GM19455 (cell line): ENCODE results near the gene ARID1B.
A peak's percentile ranks its signal among the peaks of the same experiment; 100 is the strongest.
"Not testable (repeated sequence)": the region's sequence is repeated elsewhere in the genome, so short reads cannot be mapped to it uniquely, and the experiment has no call there.

Source experiments
- ATAC-seq: cut with Tn5 transposase; IDR thresholded peaks from one replicate; pipeline ENCODE4 v1.9.1; 2021; ENCODE audit not compliant: unreplicated experiment

ARID1B gene

DNA sequence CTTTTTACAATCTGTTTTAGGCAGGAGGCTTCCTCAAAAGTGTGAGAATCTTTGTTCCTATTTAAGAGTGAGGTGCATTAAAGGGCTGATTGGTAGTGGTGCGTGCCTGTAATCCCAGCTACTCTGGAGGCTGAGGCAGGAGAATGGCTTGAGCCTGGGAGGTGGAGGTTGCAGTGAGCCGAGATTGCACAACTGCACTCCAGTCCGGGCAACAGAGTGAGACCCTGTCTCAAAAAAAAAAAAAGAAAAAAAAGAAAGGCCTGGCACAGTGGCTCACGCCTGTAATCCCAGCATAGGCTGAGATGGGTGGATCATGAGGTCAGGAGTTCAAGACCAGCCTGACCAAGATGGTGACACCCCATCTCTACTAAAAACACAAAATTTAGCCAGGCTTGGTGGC is 205.7 kb downstream of the ARID1B start:
- ATAC-seq = not testable (repeated sequence)

DNA sequence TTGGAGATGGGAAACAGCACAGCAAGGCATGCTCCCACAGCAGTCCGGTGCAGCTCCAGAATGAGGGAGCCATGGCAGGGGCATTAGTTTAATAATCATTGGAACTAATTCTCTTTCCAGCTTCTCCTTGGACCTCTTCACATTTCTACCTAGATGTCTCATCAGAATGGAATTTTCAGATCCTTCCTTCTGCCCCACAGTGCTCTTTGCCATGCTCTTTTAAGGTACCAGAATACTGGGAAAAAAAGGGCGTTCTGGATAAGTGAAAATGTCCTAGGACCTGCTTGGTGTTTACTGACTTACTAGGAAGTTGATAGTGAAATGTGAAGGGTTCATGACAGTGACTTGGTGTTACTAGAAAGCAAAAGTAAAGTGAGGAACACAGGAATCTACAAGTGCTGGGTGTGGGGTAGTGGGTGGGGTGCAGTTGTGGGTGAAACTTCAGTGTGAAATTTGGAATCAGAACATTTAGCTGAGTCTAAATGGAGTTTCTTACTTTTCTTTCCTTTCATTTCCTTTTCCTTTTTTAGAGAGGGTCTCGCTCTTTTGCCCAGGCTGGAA is 207.1 kb downstream of the ARID1B start:
- ATAC-seq = no peak

DNA sequence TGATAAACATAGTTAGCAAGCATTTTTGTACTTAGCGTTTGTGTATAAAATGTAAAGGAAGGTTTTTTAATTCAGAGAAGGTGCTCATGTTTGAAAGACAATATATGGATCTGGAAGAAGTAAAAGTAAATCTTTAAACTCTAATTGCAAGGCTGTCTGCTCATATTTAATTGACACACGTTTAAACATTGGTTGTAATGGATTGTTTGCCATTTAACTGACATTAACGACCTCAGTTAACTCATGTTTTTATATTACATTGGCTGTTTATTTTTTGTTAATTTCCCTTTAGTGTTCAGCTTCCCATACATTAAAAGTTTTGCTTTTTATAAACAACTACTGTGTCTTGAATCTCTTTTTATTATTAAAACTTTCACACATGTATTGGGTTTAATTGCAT is 208.1 kb downstream of the ARID1B start:
- ATAC-seq = no peak

DNA sequence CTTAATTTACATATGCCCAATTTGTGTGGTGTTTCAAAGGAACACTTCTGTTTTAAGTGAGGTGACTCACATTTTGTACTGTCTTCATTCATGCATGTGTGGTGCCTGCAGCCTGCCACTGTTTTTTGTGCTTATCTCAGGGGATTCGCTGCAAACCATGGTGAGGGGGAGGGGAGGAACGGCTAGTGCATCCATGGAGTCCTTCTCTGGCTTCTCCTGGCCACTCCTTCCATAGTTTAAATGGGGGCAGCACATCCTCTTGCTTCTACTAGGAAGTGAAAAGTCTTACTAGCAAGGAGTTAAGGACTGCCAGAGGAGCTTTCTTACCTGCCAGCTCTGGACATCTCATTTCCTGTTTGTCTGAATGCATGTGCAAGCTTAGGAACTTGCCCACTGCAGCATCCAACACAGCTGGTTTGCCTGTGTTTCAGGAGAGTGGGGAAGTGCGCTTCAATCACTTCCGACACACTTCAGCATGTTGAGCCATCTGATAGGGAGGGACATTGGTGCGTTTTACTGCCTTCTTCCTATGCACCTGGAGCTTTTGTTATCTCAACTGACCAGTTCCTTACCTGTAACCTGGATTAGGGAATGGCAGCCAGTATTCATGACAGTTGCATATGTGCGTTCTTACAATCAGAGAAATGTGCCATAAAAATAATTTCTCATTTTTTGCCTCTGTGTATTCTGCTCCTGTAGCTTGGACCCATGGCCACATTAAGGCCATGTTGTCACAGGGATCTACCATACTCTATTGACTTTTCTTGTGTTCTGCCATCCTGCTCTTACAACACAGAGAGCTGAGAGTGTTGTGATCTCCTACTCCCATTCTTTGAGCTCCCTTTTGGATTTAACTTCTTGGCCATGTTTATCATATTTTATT is 211.3 kb downstream of the ARID1B start:
- ATAC-seq = peak; percentile 80

DNA sequence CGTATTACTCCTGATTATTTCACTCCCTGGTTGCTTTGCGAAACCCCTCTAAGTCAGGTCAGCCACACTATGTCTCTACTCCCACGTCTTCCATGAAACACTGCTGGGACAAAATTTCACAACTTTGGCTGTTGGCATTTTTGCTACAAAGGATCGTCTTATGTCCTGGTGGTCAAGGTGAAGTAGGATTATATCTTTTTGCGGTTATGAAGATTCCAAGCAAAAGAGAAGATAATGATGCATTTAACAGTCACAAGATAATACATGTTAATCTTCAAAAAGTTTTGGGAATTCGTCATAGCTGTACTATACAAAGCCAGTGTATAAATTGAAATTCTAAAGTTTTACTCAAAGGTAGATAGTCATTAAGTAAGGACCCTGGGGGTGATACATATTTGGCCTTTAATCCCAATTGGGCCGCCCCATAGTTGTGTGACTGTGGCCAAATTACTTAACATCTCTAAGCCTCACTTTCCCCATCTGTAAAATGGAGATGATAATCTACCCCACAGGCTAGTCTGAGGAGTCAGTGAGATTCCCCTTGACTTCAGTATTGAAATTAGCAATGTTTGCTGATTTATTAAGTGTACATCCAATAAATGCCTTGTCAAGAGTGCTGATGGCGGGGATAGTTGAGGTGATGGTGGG is 212.1 kb downstream of the ARID1B start:
- no peak for ATAC-seq

DNA sequence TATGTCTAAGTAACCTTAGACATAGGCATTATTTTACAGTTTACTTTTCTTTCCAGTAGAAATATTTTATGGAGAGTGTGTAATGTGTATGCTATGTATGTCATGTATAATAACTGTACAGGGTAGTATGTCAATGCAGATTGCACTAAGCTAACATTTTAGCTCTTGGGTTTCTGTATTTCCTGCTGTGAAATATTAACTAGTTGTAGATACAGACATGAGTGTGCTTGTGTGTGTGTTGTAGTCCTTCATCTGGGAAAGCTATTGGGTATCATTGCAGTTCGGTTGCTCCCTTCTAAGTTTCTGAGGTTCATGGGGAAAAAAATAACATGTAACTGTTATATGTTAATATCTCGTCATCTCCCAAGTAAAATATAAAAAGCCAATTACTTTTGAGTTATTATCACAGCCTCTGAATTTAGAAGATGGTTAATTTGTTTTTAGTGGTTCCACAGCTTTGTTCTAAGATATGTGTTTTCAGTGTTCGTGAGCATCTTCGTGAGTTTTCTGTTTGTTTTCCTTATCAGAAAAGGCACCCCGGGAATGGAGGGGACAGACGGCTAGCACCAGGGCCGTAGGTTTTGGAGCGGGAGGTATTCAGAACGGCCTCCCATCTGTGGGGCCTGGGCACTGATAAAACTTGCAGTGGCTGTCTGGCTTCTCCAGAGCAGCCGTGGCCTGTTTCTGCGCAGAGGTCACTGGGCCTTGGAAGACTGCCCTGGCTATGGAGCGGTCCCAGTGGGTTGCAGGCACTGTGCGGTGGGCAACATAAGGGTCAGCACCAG is 215.0 kb downstream of the ARID1B start:
- no peak for ATAC-seq

DNA sequence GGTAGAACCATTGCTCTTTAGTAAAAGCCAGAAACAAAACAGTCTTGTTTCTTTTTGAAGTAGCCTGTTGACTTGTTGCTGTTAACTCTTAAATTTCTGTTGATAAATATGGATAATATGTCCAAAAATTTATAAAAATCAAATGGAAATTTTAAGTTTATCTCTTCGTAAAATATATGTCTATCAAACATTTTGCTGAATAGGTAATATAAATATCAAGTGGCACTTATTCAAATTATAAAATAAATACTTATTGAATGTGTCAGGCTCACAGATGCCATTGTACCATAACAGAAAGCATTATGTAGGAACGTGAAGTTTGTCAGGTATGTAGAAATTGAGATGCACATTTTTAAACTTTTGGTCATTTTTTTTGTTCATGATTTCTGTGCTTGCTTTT is 216.5 kb downstream of the ARID1B start:
- no peak for ATAC-seq

DNA sequence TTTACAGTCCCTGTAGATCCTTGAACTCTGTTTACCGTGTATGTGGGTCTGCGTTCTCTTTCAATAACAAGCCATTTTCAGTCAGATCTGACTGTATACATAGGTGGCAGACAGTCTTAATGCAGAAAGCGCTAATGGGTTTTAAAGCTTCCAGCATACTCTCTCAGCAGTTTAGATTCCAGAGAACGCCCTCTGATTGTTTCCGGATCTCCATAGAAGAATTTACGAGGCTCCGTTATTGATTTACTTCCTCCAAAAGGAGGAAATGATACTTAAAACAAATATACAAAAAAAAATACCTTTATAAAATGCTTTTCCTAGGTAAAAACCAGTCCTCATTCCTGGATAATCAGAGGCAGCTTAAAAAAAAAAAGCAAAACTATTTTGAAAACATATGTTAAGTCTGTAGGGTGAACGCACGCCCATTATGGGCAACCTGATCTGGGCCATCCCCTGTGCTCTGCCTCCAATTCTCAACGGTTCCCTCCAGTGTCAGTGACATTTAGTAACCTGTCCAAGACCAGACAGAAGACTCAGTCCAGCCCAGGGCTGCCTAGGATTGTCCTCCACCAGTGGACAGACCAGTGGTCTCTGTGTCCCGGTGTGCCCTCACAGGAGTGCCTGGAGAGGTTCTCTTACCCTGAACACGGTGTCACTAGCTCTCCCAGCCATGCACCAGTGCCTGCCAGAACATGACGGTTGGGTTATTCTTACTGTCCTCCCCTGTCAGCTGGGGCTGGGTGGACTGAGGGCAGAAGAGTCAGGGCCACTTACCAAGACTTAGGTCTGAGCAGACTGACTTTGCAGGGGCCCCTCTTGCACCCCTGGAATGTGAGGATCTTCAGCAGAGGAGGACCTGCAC is 217.3 kb downstream of the ARID1B start:
- no peak for ATAC-seq

DNA sequence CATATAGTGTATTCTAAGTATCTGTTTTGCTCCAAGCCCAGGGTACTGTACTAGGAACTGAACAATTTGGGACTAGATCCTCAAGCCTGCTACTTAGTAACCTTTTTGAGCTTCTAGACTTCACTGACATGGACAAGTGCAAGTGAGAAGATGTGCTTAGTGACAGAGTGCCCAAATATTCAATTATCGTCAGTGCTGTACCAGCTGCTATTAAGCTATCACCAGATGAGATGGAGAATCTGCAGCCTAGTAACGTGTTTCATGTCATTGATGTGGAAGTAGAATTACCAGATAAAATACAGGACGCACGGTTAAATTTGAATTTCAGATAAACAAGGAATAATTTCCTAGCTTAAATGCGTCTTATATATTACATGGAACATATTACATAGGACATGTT is 218.3 kb downstream of the ARID1B start:
- no peak for ATAC-seq

DNA sequence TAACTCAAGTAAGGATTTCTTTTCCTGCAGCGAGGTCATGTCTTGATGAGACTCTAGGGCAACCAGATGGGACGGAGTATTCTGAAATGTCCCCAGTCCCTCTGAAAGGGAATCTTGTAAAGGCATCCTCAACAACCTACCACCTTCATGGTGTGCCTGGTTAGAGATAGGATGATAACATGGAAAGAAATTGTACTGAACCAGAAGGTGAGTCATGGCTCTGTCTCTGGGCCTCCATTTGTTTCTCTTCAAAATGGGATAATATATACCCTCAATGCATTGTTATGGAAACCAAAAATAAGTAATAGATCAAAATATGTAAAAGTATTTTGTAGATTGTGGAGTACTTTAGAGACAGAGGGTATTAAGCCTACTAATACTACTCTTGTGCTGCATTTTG is 219.1 kb downstream of the ARID1B start:
- ATAC-seq = no peak

DNA sequence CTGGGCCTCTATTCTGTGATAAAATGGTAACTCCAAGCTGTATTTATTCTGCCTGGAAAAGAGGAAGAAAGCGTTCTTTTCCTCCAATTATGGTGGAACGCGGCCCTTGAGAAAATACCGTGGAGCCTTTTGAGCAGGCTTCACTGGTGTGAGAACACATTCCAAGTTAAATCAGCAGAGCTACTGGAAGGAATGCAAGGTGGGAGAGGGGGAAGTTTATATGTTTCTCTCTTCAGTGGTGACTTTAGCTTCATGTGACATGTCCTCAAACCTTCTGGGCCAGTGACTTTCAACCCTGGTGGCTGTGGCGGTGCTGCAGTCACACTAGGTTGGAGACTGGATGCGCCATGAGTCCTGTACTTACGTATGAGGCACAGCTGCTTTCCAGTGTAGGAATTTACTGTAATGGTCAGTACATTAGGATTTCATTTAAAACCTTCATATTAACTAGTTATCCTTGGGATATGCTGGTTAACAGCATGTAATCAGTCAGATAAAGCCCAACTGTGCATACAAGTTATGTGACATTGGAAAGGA is 221.7 kb downstream of the ARID1B start:
- ATAC-seq = no peak

DNA sequence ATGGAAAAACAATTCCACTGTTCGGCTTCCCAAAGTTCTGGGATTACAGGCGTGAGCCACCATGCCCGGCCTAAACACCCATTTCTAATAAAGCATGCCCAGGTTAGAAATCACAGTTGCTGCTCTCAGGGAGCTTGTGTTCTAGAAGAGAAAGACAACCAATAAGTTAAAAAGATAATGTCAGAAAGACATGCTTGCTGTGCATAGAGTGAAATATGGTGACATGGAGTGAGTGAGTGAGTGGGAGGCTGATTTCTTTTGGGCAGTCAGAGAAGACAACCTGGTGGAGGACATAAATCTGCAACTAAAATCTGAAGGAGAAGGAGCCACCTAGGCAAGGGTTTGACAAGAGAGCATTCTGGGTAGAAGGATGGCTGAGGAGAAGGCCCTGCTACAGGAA is 222.6 kb downstream of the ARID1B start:
- ATAC-seq = no peak

DNA sequence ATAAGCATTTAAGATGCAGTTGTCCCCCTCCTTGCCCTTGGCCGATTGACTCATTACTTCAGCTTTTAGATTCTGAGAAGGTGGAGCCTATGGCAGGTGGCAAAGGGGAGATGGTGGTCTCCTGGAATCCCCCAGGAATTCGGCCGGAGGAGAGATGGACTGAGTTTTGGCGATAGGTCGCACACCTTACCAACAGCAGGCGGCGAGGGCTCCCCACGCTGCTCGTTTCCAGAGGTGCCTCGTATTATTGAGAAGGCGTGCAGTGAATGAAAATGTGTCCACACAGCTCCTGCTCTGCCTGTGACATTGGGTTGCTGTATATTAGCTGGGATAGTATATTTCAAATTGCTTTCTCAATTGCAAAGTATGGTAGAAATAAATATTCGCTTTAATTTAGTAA is 224.5 kb downstream of the ARID1B start:
- ATAC-seq = no peak

DNA sequence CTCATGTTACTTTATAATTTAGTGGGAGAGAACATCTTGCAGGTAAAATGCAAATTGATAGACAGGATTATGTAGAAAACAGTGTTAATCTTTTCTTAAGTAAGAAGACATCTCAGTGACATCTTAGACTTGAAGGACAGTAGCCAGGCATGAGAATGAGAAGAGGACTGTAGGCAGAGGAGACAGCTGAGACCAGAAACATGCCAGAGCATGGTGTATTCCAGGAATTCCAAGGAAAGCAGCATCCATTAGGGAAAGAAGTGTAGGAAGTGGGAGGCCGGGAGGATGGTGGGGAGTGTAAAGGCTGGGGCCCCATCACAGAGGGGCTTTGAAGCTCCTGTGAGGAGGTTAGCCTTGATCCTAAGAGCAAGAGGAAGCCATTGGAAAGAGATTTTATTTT is 225.6 kb downstream of the ARID1B start:
- no peak for ATAC-seq

DNA sequence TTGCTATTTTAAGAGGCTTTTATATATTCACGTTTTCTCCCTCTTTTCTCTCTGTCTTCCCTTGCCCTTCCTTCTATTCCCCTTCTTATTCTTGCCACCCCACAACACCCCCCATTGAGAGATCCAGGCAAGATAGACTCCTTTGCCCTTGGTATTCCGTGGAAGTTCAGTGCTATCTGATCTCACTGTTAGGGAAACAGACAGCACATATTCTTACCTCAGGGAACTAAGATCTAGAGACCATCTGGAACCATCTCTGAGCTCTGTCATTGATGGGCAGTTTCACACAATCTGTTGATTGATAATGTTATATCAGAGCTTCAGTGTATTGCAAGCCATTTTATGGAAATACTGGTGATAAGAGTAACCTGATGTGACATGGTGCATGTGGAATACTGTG is 228.8 kb downstream of the ARID1B start:
- no peak for ATAC-seq

DNA sequence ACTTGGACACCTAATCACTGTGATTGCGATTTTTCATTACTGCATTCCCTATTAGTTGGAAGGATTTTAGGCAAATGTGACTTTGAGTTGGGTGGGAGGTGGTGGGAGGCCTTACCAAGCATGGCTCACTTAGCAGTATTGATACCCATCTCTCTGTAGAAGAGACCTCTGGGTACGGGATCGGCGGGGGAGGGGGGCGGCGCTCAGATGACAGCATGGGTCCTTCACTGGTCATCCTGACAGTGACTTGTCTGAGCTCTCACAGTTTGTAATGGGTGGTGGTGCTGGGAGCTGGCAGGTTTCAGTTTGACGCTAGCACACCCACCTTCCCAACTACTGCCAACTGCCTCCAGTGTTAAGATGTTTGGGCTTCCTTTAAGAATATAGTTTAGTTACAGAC is 231.4 kb downstream of the ARID1B start:
- ATAC-seq = no peak

DNA sequence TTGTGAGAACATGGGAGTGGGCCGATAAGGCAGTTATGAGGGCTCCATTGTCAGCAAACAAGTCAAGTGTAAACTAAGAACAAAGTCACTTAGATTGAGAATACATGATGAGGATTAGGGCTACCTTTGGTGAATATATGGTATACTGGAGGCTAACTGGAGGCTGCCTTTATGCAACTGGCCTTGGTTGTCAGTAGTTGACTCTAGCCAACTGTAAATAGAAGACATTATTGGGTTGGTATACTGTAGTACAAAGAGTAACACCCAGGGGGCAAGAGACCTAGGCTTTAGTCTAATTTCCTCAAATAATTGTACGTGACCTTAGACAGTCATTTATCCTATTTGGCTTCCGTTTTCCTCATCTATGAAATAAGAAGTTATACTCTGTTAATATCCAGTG is 235.2 kb downstream of the ARID1B start:
- no peak for ATAC-seq

DNA sequence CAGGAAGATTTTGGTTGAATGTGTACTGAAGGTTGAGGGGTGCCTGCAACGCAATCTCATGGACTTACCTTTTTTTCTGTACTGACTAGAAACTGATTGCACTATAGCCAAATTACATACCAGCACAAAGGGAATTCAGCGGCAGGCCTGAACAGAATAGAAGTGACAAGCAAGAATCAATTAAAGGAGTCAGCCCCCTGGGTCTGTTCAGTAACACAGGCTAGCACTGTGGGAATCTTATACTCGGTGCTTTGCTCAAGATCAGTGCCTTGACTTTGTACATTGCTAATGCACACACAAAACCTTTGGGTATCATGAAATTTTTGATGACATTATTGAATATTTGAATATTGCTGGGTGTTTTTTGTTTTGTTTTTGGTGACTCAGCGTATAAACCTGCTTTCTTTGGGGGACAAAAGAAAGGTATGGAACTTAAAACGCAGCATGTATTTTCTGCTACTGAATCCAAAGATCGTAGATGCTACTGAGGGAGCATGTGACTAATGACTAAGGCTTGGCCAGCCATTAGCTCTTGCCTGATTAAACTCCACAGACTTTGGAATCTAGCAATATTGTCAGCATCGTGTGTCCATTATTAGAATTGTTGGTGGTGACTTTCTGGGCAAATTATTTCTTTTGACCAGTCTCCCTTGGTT is 236.6 kb downstream of the ARID1B start:
- ATAC-seq = no peak

DNA sequence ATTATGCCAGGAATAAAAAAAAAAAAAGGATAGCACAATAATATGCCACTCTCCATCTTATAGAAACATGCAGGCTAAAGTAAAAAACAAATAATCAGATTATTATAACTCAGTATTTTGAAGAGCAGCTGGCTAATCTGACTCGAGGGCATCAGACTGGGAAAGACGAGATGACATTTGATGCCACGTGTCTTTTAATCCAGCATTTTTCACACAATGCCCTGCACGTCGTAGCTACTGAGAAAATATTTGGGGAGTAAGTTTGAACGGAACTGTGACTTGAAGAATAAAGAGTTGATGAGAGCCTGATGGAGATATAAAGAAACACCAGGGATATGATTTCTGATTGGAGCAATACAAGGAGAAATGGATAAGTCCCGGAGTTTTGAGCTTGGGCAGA is 237.7 kb downstream of the ARID1B start:
- ATAC-seq = no peak

DNA sequence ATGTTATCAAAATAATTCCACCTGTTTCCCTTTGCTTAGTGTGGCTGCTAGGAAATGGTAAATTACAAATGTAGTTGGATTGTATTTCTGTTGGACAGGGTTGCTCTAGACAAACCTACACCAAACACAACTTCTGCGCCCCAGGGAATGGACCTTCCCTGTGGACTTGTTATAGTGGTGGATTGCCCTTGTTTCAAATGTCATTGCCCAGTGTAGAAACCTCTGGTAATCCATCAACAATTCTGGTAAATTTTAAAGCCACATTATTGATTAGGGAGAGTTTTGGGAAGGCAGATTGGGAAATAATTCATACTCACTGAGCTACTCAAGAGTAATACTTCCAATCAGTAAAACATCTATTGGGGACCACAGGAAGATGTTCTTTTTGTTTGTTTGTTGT is 239.8 kb downstream of the ARID1B start:
- ATAC-seq = no peak
